Osteocyte (in vitro differentiated cells): ENCODE results near the gene MYMK. TPM values are rescaled to one million over a fixed set of nuclear protein-coding genes. Genes with fewer than 3 reads are reported as not detected.

Experiments used
- DNase-seq: peaks from one replicate; pipeline ENCODE4 v3.0.0; 2021; ENCODE audit warnings: mixed read lengths; ENCODE audit not compliant: unreplicated experiment; ENCODE audit errors: extremely low spot score
- H3K27ac Mint-ChIP-seq: one replicate; pipeline ENCODE4 v1.8.0; 2021; ENCODE audit warnings: mild to moderate bottlenecking, mixed read lengths; ENCODE audit not compliant: unreplicated experiment
- H3K27me3 Mint-ChIP-seq: one replicate; pipeline ENCODE4 v1.8.0; 2021; ENCODE audit warnings: mixed read lengths; ENCODE audit not compliant: unreplicated experiment
- H3K36me3 Mint-ChIP-seq: one replicate; pipeline ENCODE4 v1.8.0; 2021; ENCODE audit warnings: mixed read lengths; ENCODE audit not compliant: unreplicated experiment
- H3K4me1 Mint-ChIP-seq: one replicate; pipeline ENCODE4 v1.8.0; 2021; ENCODE audit warnings: mixed read lengths; ENCODE audit not compliant: unreplicated experiment
- H3K4me3 Mint-ChIP-seq: one replicate; pipeline ENCODE4 v1.8.0; 2021; ENCODE audit warnings: mild to moderate bottlenecking, moderate library complexity, mixed read lengths; ENCODE audit not compliant: unreplicated experiment
- H3K9me3 Mint-ChIP-seq: one replicate; pipeline ENCODE4 v1.8.0; 2021; ENCODE audit warnings: mixed read lengths; ENCODE audit not compliant: unreplicated experiment
- total RNA-seq: library from RNA; stranded (reverse); gene quantifications from 2 replicates; pipeline ENCODE4 v1.2.1, GENCODE V29; 2021
- TF ChIP-seq, protein P1 (sequence below): fragments of 200-600 bp; sonication (generic); IDR thresholded peaks from 2 replicates; pipeline ENCODE4 v1.5.0; 2021; ENCODE audit warnings: antibody characterized with exemption, mild to moderate bottlenecking, moderate library complexity

The MYMK gene
- total RNA-seq, 1 donor from 2014 or later: not detected

DNA sequence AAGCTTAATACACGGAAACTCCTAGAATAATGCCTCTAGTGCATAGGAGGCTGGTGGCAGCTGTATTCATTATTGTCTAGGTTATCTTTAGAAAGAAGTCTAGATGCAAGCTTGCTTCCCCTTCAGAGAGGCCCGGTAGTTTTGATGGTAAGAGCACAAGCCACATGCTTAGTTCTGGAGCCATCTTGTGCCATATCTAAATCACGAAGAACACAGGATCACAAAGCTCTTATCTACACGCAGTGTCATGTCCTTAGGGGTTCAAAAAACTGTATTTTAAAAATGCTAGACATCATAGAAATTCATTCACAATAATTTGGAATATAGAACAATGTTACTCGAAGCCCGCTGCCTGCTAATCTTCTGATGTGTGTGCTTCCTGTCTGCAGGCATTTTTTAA lies 58.8 kb downstream of the MYMK start:
- no peaks in the 10 kb centered on the region for H3K9me3 Mint-ChIP-seq
- H3K36me3 Mint-ChIP-seq: peaks cover 9% of the 10 kb centered on the region
- H3K4me1 Mint-ChIP-seq: peaks cover 6% of the 10 kb centered on the region
- TF ChIP-seq, protein P1, sequence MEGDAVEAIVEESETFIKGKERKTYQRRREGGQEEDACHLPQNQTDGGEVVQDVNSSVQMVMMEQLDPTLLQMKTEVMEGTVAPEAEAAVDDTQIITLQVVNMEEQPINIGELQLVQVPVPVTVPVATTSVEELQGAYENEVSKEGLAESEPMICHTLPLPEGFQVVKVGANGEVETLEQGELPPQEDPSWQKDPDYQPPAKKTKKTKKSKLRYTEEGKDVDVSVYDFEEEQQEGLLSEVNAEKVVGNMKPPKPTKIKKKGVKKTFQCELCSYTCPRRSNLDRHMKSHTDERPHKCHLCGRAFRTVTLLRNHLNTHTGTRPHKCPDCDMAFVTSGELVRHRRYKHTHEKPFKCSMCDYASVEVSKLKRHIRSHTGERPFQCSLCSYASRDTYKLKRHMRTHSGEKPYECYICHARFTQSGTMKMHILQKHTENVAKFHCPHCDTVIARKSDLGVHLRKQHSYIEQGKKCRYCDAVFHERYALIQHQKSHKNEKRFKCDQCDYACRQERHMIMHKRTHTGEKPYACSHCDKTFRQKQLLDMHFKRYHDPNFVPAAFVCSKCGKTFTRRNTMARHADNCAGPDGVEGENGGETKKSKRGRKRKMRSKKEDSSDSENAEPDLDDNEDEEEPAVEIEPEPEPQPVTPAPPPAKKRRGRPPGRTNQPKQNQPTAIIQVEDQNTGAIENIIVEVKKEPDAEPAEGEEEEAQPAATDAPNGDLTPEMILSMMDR: no peak
- no peak for DNase-seq
- no peaks in the 10 kb centered on the region for H3K27me3 Mint-ChIP-seq
- no peak overlapping the region for H3K4me3 Mint-ChIP-seq
- no peak overlapping the region for H3K27ac Mint-ChIP-seq

DNA sequence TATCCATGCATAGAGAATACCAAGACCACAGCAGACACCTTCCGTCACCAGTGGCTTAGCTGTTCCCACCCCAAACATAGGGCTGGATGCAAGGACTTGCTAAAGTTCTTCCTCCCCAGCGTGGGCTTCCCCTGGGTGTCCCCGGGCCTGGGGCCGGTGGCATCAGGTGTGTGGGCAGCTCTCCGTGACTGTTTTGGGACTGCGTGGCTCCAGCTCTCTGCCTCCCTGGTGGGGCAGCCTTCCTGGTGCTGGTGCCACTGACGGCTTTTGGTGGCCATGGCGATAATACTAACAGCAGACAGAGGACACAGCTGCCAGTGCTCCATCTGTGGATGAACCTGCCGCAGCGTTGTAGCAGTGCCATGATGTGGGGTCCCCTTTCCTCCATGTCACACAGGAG lies 60.1 kb downstream of the MYMK start:
- Mint-ChIP-seq H3K4me1 (peaks cover 12% of the 10 kb centered on the region), H3K27me3 (no peaks in the 10 kb centered on the region)

More for the DNA sequence above, 60.1 kb downstream of the MYMK start:
- DNase-seq: no peak
- Mint-ChIP-seq H3K36me3 (peaks cover 9% of the 10 kb centered on the region), H3K9me3 (no peaks in the 10 kb centered on the region), H3K27ac (no peak overlapping the region), H3K4me3 (no peak overlapping the region)
- TF ChIP-seq, protein P1: no peak

Other genes starting within 250 kb of the MYMK start
- not detected in 2 replicates for gene ABO, start 249.8 kb downstream of the MYMK start, total RNA-seq
- 16.0 and 19.8 TPM in 2 replicates for gene SURF6, start 188.8 kb downstream of the MYMK start, total RNA-seq
- 23.4 and 27.6 TPM in 2 replicates for gene MED22, start 176.8 kb downstream of the MYMK start, total RNA-seq
- gene RPL7A, start 176.7 kb downstream of the MYMK start, total RNA-seq: 1,770 and 1,772 TPM in 2 replicates
- gene SURF1, start 168.5 kb downstream of the MYMK start, total RNA-seq: 36.2 and 39.4 TPM in 2 replicates
- 15.4 and 16.3 TPM in 2 replicates for gene SURF2, start 168.4 kb downstream of the MYMK start, total RNA-seq
- 190 and 201 TPM in 2 replicates for gene SURF4, start 148.9 kb downstream of the MYMK start, total RNA-seq
- 3.5 and 5.1 TPM in 2 replicates for gene STKLD1, start 148.6 kb downstream of the MYMK start, total RNA-seq
- gene REXO4, start 106.9 kb downstream of the MYMK start, total RNA-seq: 22.2 and 22.8 TPM in 2 replicates
- gene ADAMTS13, start 102.6 kb downstream of the MYMK start, total RNA-seq: 7.4 and 8.8 TPM in 2 replicates
- gene CACFD1, start 65.0 kb downstream of the MYMK start, total RNA-seq: 28.9 and 29.3 TPM in 2 replicates
- 8.0 and 8.4 TPM in 2 replicates for gene SLC2A6, start 45.9 kb downstream of the MYMK start, total RNA-seq
- gene ADAMTSL2, start 9.7 kb upstream of the MYMK start, total RNA-seq: 0.10 and 0.11 TPM in 2 replicates
- gene FAM163B, start 84.4 kb upstream of the MYMK start, total RNA-seq: not detected in 2 replicates
- not detected in 2 replicates for gene DBH, start 111.4 kb upstream of the MYMK start, total RNA-seq
- 0.21 and 0.56 TPM in 2 replicates for gene SARDH, start 213.4 kb upstream of the MYMK start, total RNA-seq